Panc1 (cell line): ENCODE data around the gene SLC34A1. TPM values are rescaled to one million over a fixed set of nuclear protein-coding genes. Genes with fewer than 3 reads are reported as not detected.

ENCODE experiments used
- ATAC-seq: fragments of 200-7000 bp; cut with Tn5 transposase; 2 replicates; pipeline ENCODE4 v1.9.1; 2020; ENCODE audit warnings: mild to moderate bottlenecking, moderate library complexity
- BruUV-seq: library from RNA; stranded (reverse); fragments of 400-500 nt; replicated peaks from 2 replicates; lab custom pipeline; 2021; lab: Mats Ljungman, UMichigan
- CTCF ChIA-PET: fragments of 300-600 bp; sonication (Branson Sonifier 250); formaldehyde crosslinking; loops from one replicate; lab custom pipeline; 2022; ENCODE audit warnings: antibody characterized with exemption; lab: Charles Lee
- POLR2A ChIA-PET: fragments of 300-600 bp; sonication (Branson Sonifier 250); formaldehyde crosslinking; loops from one replicate; lab custom pipeline; 2022; ENCODE audit warnings: antibody characterized with exemption; lab: Charles Lee
- DNase-seq: peaks from one replicate; pipeline ENCODE4 v3.0.0-alpha.2; 2010; ENCODE audit warnings: low read depth, low spot score
- H3K27ac ChIP-seq: 2 replicates; pipeline ENCODE4 v1.5.1; 2011; ENCODE audit warnings: mild to moderate bottlenecking, low read length, inconsistent platforms
- H3K27me3 ChIP-seq: fragments of 200-500 bp; sonication (Bioruptor generic); 2 replicates; pipeline ENCODE4 v1.6.0; 2014; ENCODE audit warnings: low read length, inconsistent platforms; ENCODE audit not compliant: control insufficient read depth, insufficient read depth
- H3K36me3 ChIP-seq: fragments of 200-500 bp; sonication (Bioruptor generic); 2 replicates; pipeline ENCODE4 v1.5.1; 2014; ENCODE audit warnings: inconsistent platforms, mild to moderate bottlenecking, low read length, moderate library complexity; ENCODE audit not compliant: control insufficient read depth, insufficient read depth
- H3K4me1 ChIP-seq: 2 replicates; pipeline ENCODE4 v1.5.1; 2011; ENCODE audit warnings: inconsistent platforms, mild to moderate bottlenecking, low read length, moderate library complexity; ENCODE audit not compliant: control insufficient read depth, insufficient read depth
- H3K4me3 ChIP-seq, 2 experiments: 2 replicates each; pipeline ENCODE4 v1.5.1; 2011 to 2012; ENCODE audit warnings: low read depth in 2 of 2, low read length in 2 of 2, mild to moderate bottlenecking in 2 of 2, inconsistent platforms in 1 of 2, moderate library complexity in 1 of 2
- H3K9me3 ChIP-seq: fragments of 200-500 bp; sonication (Bioruptor generic); 2 replicates; pipeline ENCODE4 v1.5.1; 2014; ENCODE audit warnings: low read depth, mild to moderate bottlenecking, inconsistent platforms, low read length, moderate library complexity; ENCODE audit not compliant: control insufficient read depth, insufficient read depth
- POLR2AphosphoS5 ChIP-seq: IDR thresholded peaks from 2 replicates; pipeline ENCODE4 v1.6.1; 2012; ENCODE audit warnings: mild to moderate bottlenecking, low read depth, low read length, moderate library complexity
- REST ChIP-seq, 2 experiments: IDR thresholded peaks; 2 replicates each; pipeline ENCODE4 v1.6.1; 2011 to 2012; ENCODE audit warnings: low read depth in 2 of 2, control low read depth in 1 of 2, low read length in 1 of 2, mild to moderate bottlenecking in 1 of 2, moderate library complexity in 1 of 2; ENCODE audit not compliant: insufficient read depth in 1 of 2
- SIN3A ChIP-seq: IDR thresholded peaks from 2 replicates; pipeline ENCODE4 v1.6.1; 2012; ENCODE audit warnings: low read depth, mild to moderate bottlenecking, low read length, moderate library complexity, borderline replicate concordance; ENCODE audit not compliant: insufficient read depth
- TCF7L2 ChIP-seq: IDR thresholded peaks from 2 replicates; pipeline ENCODE4 v1.6.1; 2011; ENCODE audit warnings: mild to moderate bottlenecking, low read depth, low read length, inconsistent platforms
- in situ Hi-C: cut with HindIII; loops from 2 replicates; pipeline ENCODE4 v1.10.0; 2016; ENCODE audit warnings: low sequenced_read_pairs, low pct_unique_long_range_greater_than_20kb
- intact Hi-C: fragments of 100-400 bp; cut with micrococcal nuclease; formaldehyde crosslinking; loops from one replicate; pipeline ENCODE4 v1.10.0; 2022; ENCODE audit not compliant: unreplicated experiment
- total RNA-seq: library from RNA; stranded (reverse); gene quantifications from one replicate; pipeline ENCODE4 v1.2.1, GENCODE V29; 2021; ENCODE audit not compliant: unreplicated experiment
- TF ChIP-seq, protein P1 (sequence below): fragments of 450-650 bp; IDR thresholded peaks from 2 replicates; pipeline ENCODE4 v1.5.1; 2017; ENCODE audit warnings: mild to moderate bottlenecking

Gene SLC34A1
- total RNA-seq, 1 experiment from 2014 or later: not detected

DNA sequence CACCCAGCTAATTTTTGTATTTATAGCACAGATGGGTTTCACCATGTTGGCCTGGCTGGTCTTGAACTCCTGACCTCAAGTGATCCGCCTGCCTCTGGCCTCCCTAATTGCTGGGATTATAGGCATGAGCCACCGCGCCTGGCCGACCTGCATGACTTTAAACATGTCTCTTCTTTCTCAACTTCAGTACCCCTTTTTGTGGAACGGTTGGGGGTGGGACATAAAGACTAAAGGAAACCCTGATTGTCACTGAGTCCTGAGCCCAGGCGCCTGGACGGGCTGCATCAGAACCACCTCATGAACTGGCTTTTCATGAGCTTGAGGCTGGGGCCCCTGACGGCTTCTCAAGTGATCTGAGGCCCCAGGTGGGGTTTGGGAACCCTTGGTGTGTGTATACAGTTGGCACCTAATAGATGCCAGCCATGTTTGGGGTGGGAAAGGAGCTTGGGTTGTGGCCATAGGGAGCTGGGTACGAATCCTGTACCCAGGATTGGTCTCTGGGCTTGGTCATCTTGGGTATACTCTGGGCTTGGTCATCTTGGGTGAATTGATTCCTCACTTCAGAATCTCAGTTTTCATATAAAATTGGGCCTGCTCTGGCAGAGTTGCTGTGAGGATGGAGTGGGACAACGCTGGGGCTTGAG, 44.5 kb downstream of the SLC34A1 start:
- CTCF ChIA-PET: interaction anchor here (0.5 to 1.3 kb wide), 2 partner anchors 38 to 1807 kb away, joined by 3 to 5 read pairs; no protein-coding TSS in a partner anchor
- no TSS peak for BruUV-seq
- TF ChIP-seq SIN3A (no peak), TCF7L2 (no peak)
- Histone ChIP-seq H3K27me3 (no peaks in the 10 kb centered on the region), H3K27ac (no peak overlapping the region), H3K4me3 (no peak overlapping the region), H3K36me3 (peaks cover 2% of the 10 kb centered on the region; the same call in 1 of the 2 replicates), H3K4me1 (peaks cover 18% of the 10 kb centered on the region), H3K9me3 (no peaks in the 10 kb centered on the region)
- POLR2A ChIA-PET: interaction anchor here (1.1 kb wide), 1 partner anchor 19 kb away, joined by 8 read pairs; no protein-coding TSS in a partner anchor
- in situ Hi-C loops: no loop called here
- DNase-seq (no peak), ATAC-seq (no peak)
- intact Hi-C loops: no loop called here

DNA sequence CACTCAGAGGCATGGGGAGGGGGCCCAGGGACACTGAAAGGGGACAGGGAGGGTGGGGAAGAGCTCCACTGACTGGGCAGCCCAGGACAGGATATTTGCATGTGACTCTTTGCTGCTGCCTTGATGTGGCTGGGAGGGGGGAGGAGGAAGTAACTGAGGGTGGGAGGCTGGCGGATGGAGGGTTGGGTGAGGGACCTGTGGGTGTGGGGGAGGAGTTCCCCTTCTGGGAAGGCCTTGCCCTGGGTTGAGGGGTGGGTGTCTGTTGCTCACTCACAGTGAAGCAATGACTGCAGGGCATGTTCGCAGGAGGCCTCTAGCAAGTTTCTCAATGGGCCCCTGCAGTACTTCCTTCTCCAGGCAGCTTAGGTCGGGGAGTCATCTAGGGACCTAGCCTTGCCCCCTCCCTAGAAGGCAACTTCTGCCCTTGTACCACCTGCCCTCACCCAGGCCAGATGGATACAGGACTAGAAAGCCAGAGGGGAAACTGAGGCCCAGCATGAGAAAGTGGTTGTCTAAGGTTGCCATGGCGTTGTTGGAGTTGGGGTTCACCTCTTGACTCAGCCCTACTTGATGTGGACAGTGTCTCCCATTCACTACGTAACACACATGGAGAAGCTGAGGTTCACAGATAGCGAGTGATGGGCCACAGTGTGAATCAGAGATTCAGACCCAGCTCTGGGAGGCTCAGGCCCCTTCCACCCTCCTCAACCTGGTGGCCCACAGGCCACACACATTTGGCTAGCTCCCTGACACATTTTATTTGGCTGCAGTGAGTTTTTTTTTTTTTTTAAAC, 45.2 kb downstream of the SLC34A1 start:
- Histone ChIP-seq H3K27ac (no peak overlapping the region), H3K4me3 (no peak overlapping the region), H3K4me1 (peaks cover 18% of the 10 kb centered on the region), H3K36me3 (peaks cover 2% of the 10 kb centered on the region; the same call in 1 of the 2 replicates), H3K27me3 (no peaks in the 10 kb centered on the region), H3K9me3 (no peaks in the 10 kb centered on the region)
- intact Hi-C loops (no loop called here), in situ Hi-C loops (no loop called here)
- no peak for TF ChIP-seq TCF7L2
- TF ChIP-seq POLR2AphosphoS5: no peak
- TF ChIP-seq SIN3A: no peak
- TF ChIP-seq, protein P1, sequence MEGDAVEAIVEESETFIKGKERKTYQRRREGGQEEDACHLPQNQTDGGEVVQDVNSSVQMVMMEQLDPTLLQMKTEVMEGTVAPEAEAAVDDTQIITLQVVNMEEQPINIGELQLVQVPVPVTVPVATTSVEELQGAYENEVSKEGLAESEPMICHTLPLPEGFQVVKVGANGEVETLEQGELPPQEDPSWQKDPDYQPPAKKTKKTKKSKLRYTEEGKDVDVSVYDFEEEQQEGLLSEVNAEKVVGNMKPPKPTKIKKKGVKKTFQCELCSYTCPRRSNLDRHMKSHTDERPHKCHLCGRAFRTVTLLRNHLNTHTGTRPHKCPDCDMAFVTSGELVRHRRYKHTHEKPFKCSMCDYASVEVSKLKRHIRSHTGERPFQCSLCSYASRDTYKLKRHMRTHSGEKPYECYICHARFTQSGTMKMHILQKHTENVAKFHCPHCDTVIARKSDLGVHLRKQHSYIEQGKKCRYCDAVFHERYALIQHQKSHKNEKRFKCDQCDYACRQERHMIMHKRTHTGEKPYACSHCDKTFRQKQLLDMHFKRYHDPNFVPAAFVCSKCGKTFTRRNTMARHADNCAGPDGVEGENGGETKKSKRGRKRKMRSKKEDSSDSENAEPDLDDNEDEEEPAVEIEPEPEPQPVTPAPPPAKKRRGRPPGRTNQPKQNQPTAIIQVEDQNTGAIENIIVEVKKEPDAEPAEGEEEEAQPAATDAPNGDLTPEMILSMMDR: no peak
- TF ChIP-seq REST (IDR thresholded peaks at IDR 0.05; ENCODE audit: insufficient read depth in 1 of 2, low read depth in 2 of 2, low read length in 1 of 2): no peak
- POLR2A ChIA-PET: interaction anchor here (1.1 kb wide), 2 partner anchors 18 to 26 kb away, joined by 8 read pairs; no protein-coding TSS in a partner anchor
- no peak for ATAC-seq
- CTCF ChIA-PET: interaction anchor here (0.5 to 1.3 kb wide), 2 partner anchors 39 to 1807 kb away, joined by 3 to 5 read pairs; no protein-coding TSS in a partner anchor
- no peak for DNase-seq
- BruUV-seq: no TSS peak
